Body of pancreas (tissue), 4 donors: Measurements from ENCODE around the gene PTCD1.

Source experiments
- POLR2A ChIP-seq, 3 donors: fragments of 450-650 bp; IDR thresholded peaks; one replicate each; pipeline ENCODE4 v1.6.1; 2016; ENCODE audit warnings: antibody characterized with exemption in 3 of 3, mild to moderate bottlenecking in 2 of 3
- TF ChIP-seq, protein P1 (sequence below), 7 experiments: fragments of 450-650 bp in 4 of 7; fragments of 200-600 bp in 3 of 7; sonication (generic) in 3 of 7; IDR thresholded peaks; one replicate each; pipeline ENCODE4 v1.5.1; 2016 to 2019; ENCODE audit warnings: antibody characterized with exemption in 7 of 7

GRCh38 chr7:99409806-99410205 lies 28.8 kb downstream of the PTCD1 start:
- TF ChIP-seq, protein P1, sequence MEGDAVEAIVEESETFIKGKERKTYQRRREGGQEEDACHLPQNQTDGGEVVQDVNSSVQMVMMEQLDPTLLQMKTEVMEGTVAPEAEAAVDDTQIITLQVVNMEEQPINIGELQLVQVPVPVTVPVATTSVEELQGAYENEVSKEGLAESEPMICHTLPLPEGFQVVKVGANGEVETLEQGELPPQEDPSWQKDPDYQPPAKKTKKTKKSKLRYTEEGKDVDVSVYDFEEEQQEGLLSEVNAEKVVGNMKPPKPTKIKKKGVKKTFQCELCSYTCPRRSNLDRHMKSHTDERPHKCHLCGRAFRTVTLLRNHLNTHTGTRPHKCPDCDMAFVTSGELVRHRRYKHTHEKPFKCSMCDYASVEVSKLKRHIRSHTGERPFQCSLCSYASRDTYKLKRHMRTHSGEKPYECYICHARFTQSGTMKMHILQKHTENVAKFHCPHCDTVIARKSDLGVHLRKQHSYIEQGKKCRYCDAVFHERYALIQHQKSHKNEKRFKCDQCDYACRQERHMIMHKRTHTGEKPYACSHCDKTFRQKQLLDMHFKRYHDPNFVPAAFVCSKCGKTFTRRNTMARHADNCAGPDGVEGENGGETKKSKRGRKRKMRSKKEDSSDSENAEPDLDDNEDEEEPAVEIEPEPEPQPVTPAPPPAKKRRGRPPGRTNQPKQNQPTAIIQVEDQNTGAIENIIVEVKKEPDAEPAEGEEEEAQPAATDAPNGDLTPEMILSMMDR (IDR thresholded peaks at IDR 0.05): no peak
- no peak for TF ChIP-seq POLR2A (IDR thresholded peaks at IDR 0.05)
